Heart left ventricle (tissue), 16 donors: ENCODE results near the gene FKBP8. TPM values are rescaled to one million over a fixed set of nuclear protein-coding genes. Genes with fewer than 3 reads are reported as not detected.

Experiments used
- ATAC-seq, 4 donors: fragments of 200-7000 bp; cut with Tn5 transposase; one replicate each; pipeline ENCODE4 v1.9.1; 2020 to 2022; ENCODE audit warnings: moderate library complexity in 4 of 4, mild to moderate bottlenecking in 3 of 4, moderate number of reproducible peaks in 1 of 4
- DNase-seq, 5 donors: peaks; one replicate each; pipeline ENCODE4 v3.0.0-alpha.2; 2020
- H3K27ac ChIP-seq, 12 donors: fragments of 200-600 bp; sonication (generic) in 4 of 12; one replicate each; pipeline versions ENCODE4 v1.5.0 to v1.8.0; 2016 to 2022; ENCODE audit warnings: mild to moderate bottlenecking in 2 of 12
- H3K27me3 ChIP-seq, 9 donors: fragments of 200-600 bp; sonication (generic) in 2 of 9; one replicate each; pipeline versions ENCODE4 v1.5.1 to v1.8.0; 2016 to 2022; ENCODE audit warnings: mild to moderate bottlenecking in 3 of 9
- H3K36me3 ChIP-seq, 9 donors: fragments of 200-600 bp; sonication (generic) in 2 of 9; one replicate each; pipeline versions ENCODE4 v1.5.0 to v1.8.0; 2018 to 2022; ENCODE audit warnings: mild to moderate bottlenecking in 2 of 9
- H3K4me1 ChIP-seq, 12 donors: fragments of 200-600 bp; sonication (generic) in 4 of 12; one replicate each; pipeline versions ENCODE4 v1.5.0 to v1.8.0; 2016 to 2022; ENCODE audit warnings: mild to moderate bottlenecking in 3 of 12
- H3K4me3 ChIP-seq, 12 donors: fragments of 200-600 bp; sonication (generic) in 4 of 12; one replicate each; pipeline versions ENCODE4 v1.5.0 to v1.8.0; 2017 to 2022; ENCODE audit warnings: mild to moderate bottlenecking in 9 of 12, moderate library complexity in 4 of 12
- H3K9me3 ChIP-seq, 12 donors: fragments of 200-600 bp; sonication (generic) in 4 of 12; one replicate each; pipeline versions ENCODE4 v1.5.0 to v1.8.0; 2016 to 2022; ENCODE audit warnings: mild to moderate bottlenecking in 1 of 12
- POLR2A ChIP-seq, 2 donors: fragments of 450-650 bp; IDR thresholded peaks; one replicate each; pipeline ENCODE4 v1.6.1; 2017; ENCODE audit warnings: antibody characterized with exemption in 2 of 2, mild to moderate bottlenecking in 2 of 2, moderate library complexity in 2 of 2
- WGBS, 4 donors: extraction: QIAGEN DNeasy Blood & Tissue Kit in 2 of 4; methylation state at CpG; one replicate each; pipeline versions ENCODE4 v1.1.5 to v1.1.7; 2013 to 2018; 5-methylcytosine and 5-hydroxymethylcytosine counted together
- intact Hi-C, 10 donors: fragments of 100-400 bp; cut with DNase I; formaldehyde crosslinking; loops; one replicate each; pipeline versions ENCODE4 v1.11.1 to v1.14.2; 2022
- polyA plus RNA-seq, 2 donors: library from polyadenylated mRNA; stranded (reverse); fragments of 200-250 nt; gene quantifications; one replicate each; pipeline ENCODE4 v1.2.3, GENCODE V29; 2013
- total RNA-seq, 9 donors: library from RNA; depleted of rRNA in 2 of 9; stranded (reverse); fragments of >200 nt in 2 of 9; fragmentation: NEBNext Ultra II Directional in 3 of 9; extraction: Animal tissue kit (Norgen Biotek cat#: 25700) in 3 of 9; gene quantifications; one replicate each; pipeline versions ENCODE4 v1.1.0 to v1.2.4, GENCODE V29; 2016 to 2023
- TF ChIP-seq, protein P1 (sequence below), 12 donors: fragments of 200-600 bp; sonication (generic) in 4 of 12; IDR thresholded peaks; one replicate each; pipeline versions ENCODE4 v1.5.0 to v1.8.0; 2018 to 2022; ENCODE audit warnings: antibody characterized with exemption in 12 of 12, mild to moderate bottlenecking in 5 of 12
- donor health status: ischemic (EF 13 %, LVEDD 7.1; RV severe dilation, severe dysfunction).
- donor health status: healthy with polysubstance abuse.
- donor health status: DM: no; HTN: yes; CAD: no.
- donor health status: DM: no; HTN: no; CAD: no.
- donor health status: ischemic (EF 25% LVEDD 6.9; RV normal size, moderate dysfunction).
- donor health status: ischemic (EF 25% LVEDD 5.7; RV mildly dilated, moderate dysfunction).
- donor health status: healthy.
- donor health status: DM: yes; HTN: yes; CAD: no.
- donor health status: ischemic (EF 35%, LVEDD 5.7; RV mildly dilated, moderate dysfunction).
- donor health status: nonischemic (EF 11% LVEDD 7.7; RV severe dilation, severe dysfunction).
- donor health status: DM: yes; HTN: yes; CAD: no.
- donor health status: PGD.
- donor health status: ischemic (EF 29% LVEDD 5.4; RV normal size, mild dysfunction).
- donor health status: nonischemic (EF 23%, LVEDD 6.1; RV moderate dilation, normal function).

Gene FKBP8
- total and polyA plus RNA-seq, 11 donors, result 136 to 353 (median 157) TPM

DNA sequence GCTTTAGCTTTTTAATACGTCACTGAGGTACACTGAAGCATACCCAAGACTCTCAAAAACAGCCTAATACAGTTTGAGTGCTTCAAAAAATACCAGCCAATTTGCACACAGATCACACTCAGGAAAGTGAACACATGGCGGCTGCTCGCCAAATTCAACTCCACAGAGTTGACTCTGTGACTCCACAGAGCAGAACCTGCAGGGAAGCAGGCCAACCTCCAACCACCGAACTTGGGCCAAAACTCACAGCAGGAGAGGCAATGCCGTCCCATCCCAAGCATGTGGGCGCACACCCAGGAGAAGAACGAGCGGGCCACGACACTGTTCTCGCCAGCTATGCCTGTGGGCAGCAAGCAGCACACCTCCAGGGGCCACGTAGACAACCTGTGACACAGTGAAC lies 42.6 kb downstream of the FKBP8 start:
- no peaks in the 10 kb centered on the region for H3K36me3 ChIP-seq
- H3K27me3 ChIP-seq, result no peaks in the 10 kb centered on the region
- WGBS, 4 donors, result 19 to 40% (median 21%) methylated on average over 9 to 11 of the region's 11 CpGs
- peaks cover 42 to 100% (median 90%) of the 10 kb centered on the region in 12 donors for H3K4me1 ChIP-seq
- peak; percentile 35 to 49 (median 41) for ATAC-seq
- intact Hi-C loops, result loop anchor here in 1 of 10 donors (5.0 kb wide), 1 partner anchor 33 kb away; no protein-coding TSS in a partner anchor
- peak overlapping the region; percentile 30 to 93 (median 76) for H3K27ac ChIP-seq
- TF ChIP-seq POLR2A (IDR thresholded peaks at IDR 0.05), result no peak
- TF ChIP-seq, protein P1, sequence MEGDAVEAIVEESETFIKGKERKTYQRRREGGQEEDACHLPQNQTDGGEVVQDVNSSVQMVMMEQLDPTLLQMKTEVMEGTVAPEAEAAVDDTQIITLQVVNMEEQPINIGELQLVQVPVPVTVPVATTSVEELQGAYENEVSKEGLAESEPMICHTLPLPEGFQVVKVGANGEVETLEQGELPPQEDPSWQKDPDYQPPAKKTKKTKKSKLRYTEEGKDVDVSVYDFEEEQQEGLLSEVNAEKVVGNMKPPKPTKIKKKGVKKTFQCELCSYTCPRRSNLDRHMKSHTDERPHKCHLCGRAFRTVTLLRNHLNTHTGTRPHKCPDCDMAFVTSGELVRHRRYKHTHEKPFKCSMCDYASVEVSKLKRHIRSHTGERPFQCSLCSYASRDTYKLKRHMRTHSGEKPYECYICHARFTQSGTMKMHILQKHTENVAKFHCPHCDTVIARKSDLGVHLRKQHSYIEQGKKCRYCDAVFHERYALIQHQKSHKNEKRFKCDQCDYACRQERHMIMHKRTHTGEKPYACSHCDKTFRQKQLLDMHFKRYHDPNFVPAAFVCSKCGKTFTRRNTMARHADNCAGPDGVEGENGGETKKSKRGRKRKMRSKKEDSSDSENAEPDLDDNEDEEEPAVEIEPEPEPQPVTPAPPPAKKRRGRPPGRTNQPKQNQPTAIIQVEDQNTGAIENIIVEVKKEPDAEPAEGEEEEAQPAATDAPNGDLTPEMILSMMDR (IDR thresholded peaks at IDR 0.05), result no peak
- DNase-seq, result peak in 4 of 5 donors; percentile 57 to 83 (median 68)
- H3K9me3 ChIP-seq, result no peaks in the 10 kb centered on the region
- H3K4me3 ChIP-seq, result no peak overlapping the region

DNA sequence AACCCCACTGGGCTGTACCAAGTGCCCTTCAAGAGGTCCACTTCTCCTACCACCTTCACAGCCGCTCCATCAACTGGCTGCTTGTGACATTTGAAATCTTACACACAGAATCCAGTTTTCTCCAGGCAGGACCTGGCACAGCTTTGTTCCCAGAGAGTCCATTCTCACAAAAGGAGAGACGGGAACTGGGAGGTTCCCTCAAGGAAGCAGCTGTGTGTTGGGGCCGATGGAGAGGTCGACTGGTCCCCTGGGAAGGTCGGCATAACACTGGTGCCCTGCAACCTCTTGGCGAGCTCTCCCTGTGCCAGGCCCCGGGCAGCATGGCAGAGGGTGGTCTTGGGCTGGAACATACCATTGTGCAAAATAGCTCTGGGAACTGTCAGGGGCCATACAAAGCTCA lies 43.0 kb downstream of the FKBP8 start:
- Histone ChIP-seq H3K27me3 (no peaks in the 10 kb centered on the region), H3K27ac (peak overlapping the region in 11 of 12 donors; percentile 56 to 93 (median 77)), H3K9me3 (no peaks in the 10 kb centered on the region), H3K4me1 (peaks cover 38 to 100% (median 89%) of the 10 kb centered on the region in 12 donors), H3K36me3 (no peaks in the 10 kb centered on the region), H3K4me3 (no peak overlapping the region)
- peak in 3 of 4 donors; percentile 8 to 38 (median 18) for ATAC-seq
- intact Hi-C loops, result loop anchor here in 1 of 10 donors (5.0 kb wide), 1 partner anchor 33 kb away; no protein-coding TSS in a partner anchor
- WGBS, 4 donors, result 29 to 40% (median 32%) methylated on average over 6 to 7 of the region's 7 CpGs
- DNase-seq, result peak in 3 of 5 donors; percentile 58 to 69 (median 68)
- TF ChIP-seq, protein P1 (IDR thresholded peaks at IDR 0.05), result no peak
- no peak for TF ChIP-seq POLR2A (IDR thresholded peaks at IDR 0.05)

DNA sequence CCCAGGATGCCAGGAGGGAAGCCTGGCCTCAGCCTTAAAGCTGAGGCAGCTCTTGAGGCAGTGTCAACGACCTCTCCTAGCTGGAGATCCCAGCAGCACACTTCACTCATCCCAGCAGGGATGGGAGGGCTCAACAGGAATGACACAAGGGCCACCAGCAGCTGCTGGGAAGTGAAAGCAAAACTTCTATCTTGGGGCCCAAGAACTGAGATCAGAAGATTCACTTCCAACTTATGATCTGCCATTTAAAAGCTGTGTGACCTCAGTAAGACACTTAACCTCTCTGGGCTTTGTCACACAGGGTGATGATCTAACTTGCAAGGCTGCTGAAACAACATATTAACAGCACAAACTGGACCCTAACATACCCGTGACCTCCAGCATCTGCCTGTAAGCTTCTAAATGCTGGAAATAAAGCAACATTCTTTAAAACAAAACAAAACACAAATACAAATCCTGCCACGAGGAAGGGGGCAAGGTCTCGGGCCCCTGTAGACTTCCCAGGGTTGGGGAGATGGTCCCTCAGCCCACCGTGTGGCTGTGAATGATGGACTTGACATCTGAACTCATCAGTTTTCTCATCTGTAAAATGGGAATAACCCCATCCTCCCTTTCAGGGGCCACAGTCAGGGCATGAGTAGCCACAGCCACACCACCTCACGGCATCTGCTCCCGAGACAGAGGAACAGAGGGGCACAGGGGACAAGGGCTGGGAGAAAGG lies 44.2 kb downstream of the FKBP8 start:
- Histone ChIP-seq H3K4me1 (peaks cover 33 to 100% (median 89%) of the 10 kb centered on the region in 12 donors), H3K4me3 (no peak overlapping the region), H3K27me3 (no peaks in the 10 kb centered on the region), H3K36me3 (no peaks in the 10 kb centered on the region), H3K9me3 (no peaks in the 10 kb centered on the region), H3K27ac (peak overlapping the region in 11 of 12 donors; percentile 53 to 93 (median 77))
- ATAC-seq, result no peak
- TF ChIP-seq, protein P1 (IDR thresholded peaks at IDR 0.05), result no peak
- TF ChIP-seq POLR2A (IDR thresholded peaks at IDR 0.05), result no peak
- intact Hi-C loops, result no loop called here
- WGBS, 4 donors, result 79 to 85% (median 81%) methylated on average over 7 of the region's 7 CpGs
- no peak for DNase-seq

DNA sequence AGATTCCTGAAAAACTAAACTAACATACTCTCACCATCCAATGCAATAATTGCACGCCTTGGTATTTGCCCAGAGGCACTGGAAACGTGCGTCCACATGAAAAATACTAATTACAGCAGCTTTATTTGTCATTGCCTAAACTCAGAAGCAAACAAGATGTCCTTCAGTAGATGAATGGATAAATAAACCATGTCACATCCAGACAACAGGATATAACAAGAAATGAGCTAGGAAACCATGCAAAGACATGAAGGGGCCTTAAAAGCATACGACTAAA lies 46.5 kb downstream of the FKBP8 start:
- DNase-seq (no peak), ATAC-seq (no peak)
- intact Hi-C loops, result no loop called here
- H3K27me3 ChIP-seq, result no peaks in the 10 kb centered on the region
- TF ChIP-seq, protein P1 (IDR thresholded peaks at IDR 0.05), result no peak
- TF ChIP-seq POLR2A (IDR thresholded peaks at IDR 0.05), result no peak
- 89 to 93% (median 92%) methylated on average over 4 of the region's 4 CpGs for WGBS, 4 donors
- H3K9me3 ChIP-seq, result no peaks in the 10 kb centered on the region
- no peak overlapping the region for H3K4me3 ChIP-seq
- peaks cover 0 to 2% (median 0%) of the 10 kb centered on the region in 9 donors for H3K36me3 ChIP-seq
- H3K4me1 ChIP-seq, result peaks cover 24 to 99% (median 81%) of the 10 kb centered on the region in 12 donors
- H3K27ac ChIP-seq, result peak overlapping the region in 1 of 12 donors; percentile 73
